ENCODE results near the gene ZCCHC24. TPM values are rescaled to one million over a fixed set of nuclear protein-coding genes. Genes with fewer than 3 reads are reported as not detected.
"Not testable (repeated sequence)": the region's sequence is repeated elsewhere in the genome, so short reads cannot be mapped to it uniquely, and the experiment has no call there.

ZCCHC24 gene
- total RNA-seq, 1 experiment from 2014 or later, result 3.1 TPM

GRCh38 chr10:79449181-79450146, 4.0 kb upstream of the ZCCHC24 start:
- H3K36me3 ChIP-seq (ENCODE audit: control insufficient read depth, insufficient read depth, low read length), result no peaks in the 10 kb centered on the region
- BruUV-seq (replicated peaks), result no TSS peak
- DNase-seq, result no peak
- no peak overlapping the region for H3K27ac Mint-ChIP-seq (ENCODE audit: unreplicated experiment)
- H3K36me3 Mint-ChIP-seq (ENCODE audit: insufficient read depth, unreplicated experiment), result peaks cover 7% of the 10 kb centered on the region
- ChIA-PET CTCF (interaction anchor here (0.5 kb wide), 1 partner anchor 180 kb away, joined by 3 read pairs; no protein-coding TSS in a partner anchor), POLR2A (no interaction called here)
- no peak overlapping the region for H3K4me3 ChIP-seq (ENCODE audit: low read depth, low read length)
- no peak overlapping the region for H3K4me3 Mint-ChIP-seq (ENCODE audit: unreplicated experiment)
- TF ChIP-seq, protein P1, sequence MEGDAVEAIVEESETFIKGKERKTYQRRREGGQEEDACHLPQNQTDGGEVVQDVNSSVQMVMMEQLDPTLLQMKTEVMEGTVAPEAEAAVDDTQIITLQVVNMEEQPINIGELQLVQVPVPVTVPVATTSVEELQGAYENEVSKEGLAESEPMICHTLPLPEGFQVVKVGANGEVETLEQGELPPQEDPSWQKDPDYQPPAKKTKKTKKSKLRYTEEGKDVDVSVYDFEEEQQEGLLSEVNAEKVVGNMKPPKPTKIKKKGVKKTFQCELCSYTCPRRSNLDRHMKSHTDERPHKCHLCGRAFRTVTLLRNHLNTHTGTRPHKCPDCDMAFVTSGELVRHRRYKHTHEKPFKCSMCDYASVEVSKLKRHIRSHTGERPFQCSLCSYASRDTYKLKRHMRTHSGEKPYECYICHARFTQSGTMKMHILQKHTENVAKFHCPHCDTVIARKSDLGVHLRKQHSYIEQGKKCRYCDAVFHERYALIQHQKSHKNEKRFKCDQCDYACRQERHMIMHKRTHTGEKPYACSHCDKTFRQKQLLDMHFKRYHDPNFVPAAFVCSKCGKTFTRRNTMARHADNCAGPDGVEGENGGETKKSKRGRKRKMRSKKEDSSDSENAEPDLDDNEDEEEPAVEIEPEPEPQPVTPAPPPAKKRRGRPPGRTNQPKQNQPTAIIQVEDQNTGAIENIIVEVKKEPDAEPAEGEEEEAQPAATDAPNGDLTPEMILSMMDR (IDR thresholded peaks at IDR 0.05; ENCODE audit: insufficient read depth in 1 of 2, low read depth in 1 of 2, low read length in 1 of 2, severe bottlenecking in 1 of 2, unreplicated experiment in 1 of 2), result no peak
- H3K9me3 ChIP-seq, result no peaks in the 10 kb centered on the region
- no peaks in the 10 kb centered on the region for H3K27me3 Mint-ChIP-seq (ENCODE audit: insufficient read depth, unreplicated experiment)
- no peaks in the 10 kb centered on the region for H3K27me3 ChIP-seq (replicated peaks; ENCODE audit: control insufficient read depth, insufficient read depth, low read length)
- intact Hi-C loops (cut with micrococcal nuclease; ENCODE audit: unreplicated experiment), result no loop called here
- H3K4me1 ChIP-seq, result peaks cover 15% of the 10 kb centered on the region
- H3K4me1 Mint-ChIP-seq (ENCODE audit: low read depth, unreplicated experiment), result peaks cover 21% of the 10 kb centered on the region
- no peaks in the 10 kb centered on the region for H3K9me3 Mint-ChIP-seq (ENCODE audit: unreplicated experiment)

- H3K4me3 Mint-ChIP-seq (ENCODE audit: unreplicated experiment), result no peak overlapping the region
- H3K36me3 ChIP-seq (ENCODE audit: control insufficient read depth, insufficient read depth, low read length), result no peaks in the 10 kb centered on the region
- DNase-seq, result no peak
- H3K9me3 Mint-ChIP-seq (ENCODE audit: unreplicated experiment), result no peaks in the 10 kb centered on the region
- H3K36me3 Mint-ChIP-seq (ENCODE audit: insufficient read depth, unreplicated experiment), result peaks cover 14% of the 10 kb centered on the region
- TF ChIP-seq, protein P1 (IDR thresholded peaks at IDR 0.05; ENCODE audit: insufficient read depth in 1 of 2, low read depth in 1 of 2, low read length in 1 of 2, severe bottlenecking in 1 of 2, unreplicated experiment in 1 of 2), result no peak
- no peaks in the 10 kb centered on the region for H3K27me3 ChIP-seq (replicated peaks; ENCODE audit: control insufficient read depth, insufficient read depth, low read length)
- peaks cover 21% of the 10 kb centered on the region for H3K4me1 ChIP-seq
- ChIA-PET CTCF (interaction anchor here (0.5 kb wide), 1 partner anchor 179 kb away, joined by 3 read pairs; no protein-coding TSS in a partner anchor), POLR2A (no interaction called here)
- no peak overlapping the region for H3K27ac Mint-ChIP-seq (ENCODE audit: unreplicated experiment)
- no peaks in the 10 kb centered on the region for H3K9me3 ChIP-seq
- H3K4me1 Mint-ChIP-seq (ENCODE audit: low read depth, unreplicated experiment), result peaks cover 27% of the 10 kb centered on the region
- intact Hi-C loops (cut with micrococcal nuclease; ENCODE audit: unreplicated experiment), result no loop called here
- H3K27me3 Mint-ChIP-seq (ENCODE audit: insufficient read depth, unreplicated experiment), result no peaks in the 10 kb centered on the region
- no peak overlapping the region for H3K4me3 ChIP-seq (ENCODE audit: low read depth, low read length)
- BruUV-seq (replicated peaks), result no TSS peak
Measured at GRCh38 chr10:79448732-79449049, 3.3 kb upstream of the ZCCHC24 start.

GRCh38 chr10:79447911-79448731, 2.7 kb upstream of the ZCCHC24 start:
- peaks cover 32% of the 10 kb centered on the region for H3K4me1 Mint-ChIP-seq (ENCODE audit: low read depth, unreplicated experiment)
- TF ChIP-seq, protein P1 (IDR thresholded peaks at IDR 0.05; ENCODE audit: insufficient read depth in 1 of 2, low read depth in 1 of 2, low read length in 1 of 2, severe bottlenecking in 1 of 2, unreplicated experiment in 1 of 2), result no peak
- no peak overlapping the region for H3K4me3 Mint-ChIP-seq (ENCODE audit: unreplicated experiment)
- BruUV-seq (replicated peaks), result no TSS peak
- no peaks in the 10 kb centered on the region for H3K9me3 Mint-ChIP-seq (ENCODE audit: unreplicated experiment)
- no peaks in the 10 kb centered on the region for H3K9me3 ChIP-seq
- intact Hi-C loops (cut with micrococcal nuclease; ENCODE audit: unreplicated experiment), result no loop called here
- DNase-seq, result no peak
- H3K36me3 Mint-ChIP-seq (ENCODE audit: insufficient read depth, unreplicated experiment), result peaks cover 18% of the 10 kb centered on the region
- H3K36me3 ChIP-seq (ENCODE audit: control insufficient read depth, insufficient read depth, low read length), result no peaks in the 10 kb centered on the region
- H3K4me1 ChIP-seq, result peaks cover 21% of the 10 kb centered on the region
- ChIA-PET POLR2A (no interaction called here), CTCF (no interaction called here)
- H3K27me3 Mint-ChIP-seq (ENCODE audit: insufficient read depth, unreplicated experiment), result no peaks in the 10 kb centered on the region
- H3K27me3 ChIP-seq (replicated peaks; ENCODE audit: control insufficient read depth, insufficient read depth, low read length), result no peaks in the 10 kb centered on the region
- no peak overlapping the region for H3K27ac Mint-ChIP-seq (ENCODE audit: unreplicated experiment)
- H3K4me3 ChIP-seq (ENCODE audit: low read depth, low read length), result no peak overlapping the region

DNA sequence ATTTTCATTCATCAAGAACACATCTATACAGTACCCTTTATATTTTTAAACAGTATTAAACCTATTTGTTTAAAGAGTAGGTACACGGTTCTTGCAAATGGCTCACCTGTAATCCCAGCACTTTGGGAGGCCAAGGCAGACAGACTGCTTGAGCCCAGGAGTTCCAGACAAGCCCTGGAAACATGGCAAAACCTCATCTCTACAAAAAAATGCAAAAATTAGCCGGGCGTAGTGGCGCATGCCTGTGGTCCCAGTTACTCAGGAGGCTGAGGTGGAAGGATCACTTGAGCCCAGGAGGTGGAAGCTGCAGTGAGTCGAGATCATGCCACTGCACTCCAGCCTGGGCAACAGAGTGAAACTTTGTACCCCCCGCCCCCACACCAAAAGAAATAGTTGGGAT, 1.8 kb upstream of the ZCCHC24 start:
- DNase-seq; H3K9me3 ChIP-seq; H3K27me3 ChIP-seq (replicated peaks; ENCODE audit: control insufficient read depth, insufficient read depth, low read length); H3K27ac Mint-ChIP-seq (ENCODE audit: unreplicated experiment); H3K27me3 Mint-ChIP-seq (ENCODE audit: insufficient read depth, unreplicated experiment); BruUV-seq (replicated peaks); H3K36me3 ChIP-seq (ENCODE audit: control insufficient read depth, insufficient read depth, low read length); intact Hi-C loops (cut with micrococcal nuclease; ENCODE audit: unreplicated experiment); POLR2A ChIA-PET; H3K9me3 Mint-ChIP-seq (ENCODE audit: unreplicated experiment); CTCF ChIA-PET; H3K4me3 ChIP-seq (ENCODE audit: low read depth, low read length): not testable (repeated sequence)
- H3K4me1 ChIP-seq, result peaks cover 14% of the 10 kb centered on the region
- Mint-ChIP-seq H3K4me3 (ENCODE audit: unreplicated experiment) (peak overlapping the region; percentile 39), H3K36me3 (ENCODE audit: insufficient read depth, unreplicated experiment) (peaks cover 18% of the 10 kb centered on the region), H3K4me1 (ENCODE audit: low read depth, unreplicated experiment) (peaks cover 31% of the 10 kb centered on the region)

Data from Caco-2 (cell line).